ENCODE results near the gene ABCC1. TPM values are rescaled to one million over a fixed set of nuclear protein-coding genes. Genes with fewer than 3 reads are reported as not detected.

Gene ABCC1
- polyA plus RNA-seq, 1 of the 3 experiments (the other 2 are of a cell fraction) = 23.7 TPM

- DNase-seq = peak; percentile 44
- CTCF ChIA-PET = interaction anchor here (1.0 to 4.3 kb wide), 7 partner anchors 12 to 355 kb away, joined by 3 to 19 read pairs (median 4); no protein-coding TSS in a partner anchor
- POLR2A ChIA-PET = no interaction called here
Measured at GRCh38 chr16:16120382-16121184, 171.2 kb downstream of the ABCC1 start.

GRCh38 chr16:16121185-16121727 is 171.8 kb downstream of the ABCC1 start:
- no peak for TF ChIP-seq ELF1 (IDR thresholded peaks at IDR 0.05)
- no peak for TF ChIP-seq CTCF (IDR thresholded peaks at IDR 0.05)
- TF ChIP-seq YY1 (IDR thresholded peaks at IDR 0.05; ENCODE audit: low read depth) = no peak
- TF ChIP-seq RFX5 (IDR thresholded peaks at IDR 0.05; ENCODE audit: low read length) = no peak
- no peak for TF ChIP-seq MAX (IDR thresholded peaks at IDR 0.05; ENCODE audit: low read depth)
- no peak for TF ChIP-seq SIN3A (IDR thresholded peaks at IDR 0.05; ENCODE audit: borderline replicate concordance, low read depth, low read length)
- TF ChIP-seq USF1 (IDR thresholded peaks at IDR 0.05; ENCODE audit: borderline replicate concordance, low read depth) = no peak
- TF ChIP-seq TCF12 (IDR thresholded peaks at IDR 0.05) = no peak
- no peak for TF ChIP-seq MXI1 (IDR thresholded peaks at IDR 0.05; ENCODE audit: low read depth, low read length)
- no peak for TF ChIP-seq POLR2AphosphoS5 (IDR thresholded peaks at IDR 0.05; ENCODE audit: low read depth, low read length)
- TF ChIP-seq RCOR1 (IDR thresholded peaks at IDR 0.05; ENCODE audit: low read length) = no peak
- TF ChIP-seq NRF1 (IDR thresholded peaks at IDR 0.05; ENCODE audit: low read depth, low read length) = no peak
- no peak for TF ChIP-seq TEAD4 (IDR thresholded peaks at IDR 0.05; ENCODE audit: borderline replicate concordance, insufficient read depth)
- no peak for TF ChIP-seq JUND (IDR thresholded peaks at IDR 0.05)
- no peak for TF ChIP-seq FOXJ3 (CRISPR knock-in tag; IDR thresholded peaks at IDR 0.05)
- H2AFZ ChIP-seq (ENCODE audit: low read depth) = no peak overlapping the region
- peaks cover 0 to 6% of the 10 kb centered on the region in 2 experiments; a peak in 1 of 4 replicates for H3K4me1 ChIP-seq (ENCODE audit: control insufficient read depth in 1 of 2, insufficient read depth in 2 of 2, low read depth in 1 of 2, low read length in 1 of 2)
- no peak overlapping the region for H3K27ac ChIP-seq (ENCODE audit: low read depth in 2 of 2, low read length in 1 of 2)
- POLR2A ChIA-PET = no interaction called here
- no peaks in the 10 kb centered on the region for H4K20me1 ChIP-seq (ENCODE audit: insufficient read depth)
- H3K27me3 ChIP-seq (ENCODE audit: insufficient read depth) = no peaks in the 10 kb centered on the region
- CTCF ChIA-PET = interaction anchor here (0.5 to 4.3 kb wide), 6 partner anchors 11 to 724 kb away, joined by 3 to 19 read pairs (median 4); no protein-coding TSS in a partner anchor
- DNase-seq = no peak
- H3K36me3 ChIP-seq (replicated peaks in 1 of 2; ENCODE audit: control insufficient read depth in 1 of 2, insufficient read depth in 2 of 2, low read length in 1 of 2) = peaks cover 24 to 58% of the 10 kb centered on the region in 2 experiments
- H3K79me2 ChIP-seq (ENCODE audit: insufficient read depth) = no peaks in the 10 kb centered on the region
- H3K4me3 ChIP-seq (ENCODE audit: low read depth in 2 of 2, low read length in 1 of 2) = no peak overlapping the region
- no peaks in the 10 kb centered on the region for H3K9me3 ChIP-seq
- H3K4me2 ChIP-seq = no peak overlapping the region
- WGBS (ENCODE audit: low lambda C conversion rate) = 93% methylated on average over 6 of the region's 6 CpGs
- peaks cover 6% of the 10 kb centered on the region for H3F3A ChIP-seq (replicated peaks; ENCODE audit: insufficient read depth)
- H3K9ac ChIP-seq = no peak overlapping the region
- H3K9me2 ChIP-seq = no peaks in the 10 kb centered on the region

More at GRCh38 chr16:16120382-16121184, 171.2 kb downstream of the ABCC1 start:
- no peaks in the 10 kb centered on the region for H4K20me1 ChIP-seq (ENCODE audit: insufficient read depth)
- WGBS (ENCODE audit: low lambda C conversion rate) = 85% methylated on average over 16 of the region's 17 CpGs
- H3K27me3 ChIP-seq (ENCODE audit: insufficient read depth) = no peaks in the 10 kb centered on the region
- H3K79me2 ChIP-seq (ENCODE audit: insufficient read depth) = no peaks in the 10 kb centered on the region
- TF ChIP-seq TEAD4 (IDR thresholded peaks at IDR 0.05; ENCODE audit: borderline replicate concordance, insufficient read depth) (no peak), FOXM1 (IDR thresholded peaks at IDR 0.05; ENCODE audit: low read depth) (no peak)
- H3K36me3 ChIP-seq (replicated peaks in 1 of 2; ENCODE audit: control insufficient read depth in 1 of 2, insufficient read depth in 2 of 2, low read length in 1 of 2) = peaks cover 26 to 63% of the 10 kb centered on the region in 2 experiments
- H3K9me3 ChIP-seq = no peaks in the 10 kb centered on the region
- no peak overlapping the region for H3K4me3 ChIP-seq (ENCODE audit: low read depth in 2 of 2, low read length in 1 of 2)
- peaks cover 0 to 6% of the 10 kb centered on the region in 2 experiments; a peak in 1 of 4 replicates for H3K4me1 ChIP-seq (ENCODE audit: control insufficient read depth in 1 of 2, insufficient read depth in 2 of 2, low read depth in 1 of 2, low read length in 1 of 2)
- H3K9me2 ChIP-seq = no peaks in the 10 kb centered on the region
- H2AFZ ChIP-seq (ENCODE audit: low read depth) = no peak overlapping the region
- peaks cover 5% of the 10 kb centered on the region for H3F3A ChIP-seq (replicated peaks; ENCODE audit: insufficient read depth)
- H3K27ac ChIP-seq (ENCODE audit: low read depth in 2 of 2, low read length in 1 of 2) = no peak overlapping the region
- H3K4me2 ChIP-seq = no peak overlapping the region
- no peak overlapping the region for H3K9ac ChIP-seq

All from SK-N-SH (cell line).